ENCODE measurements around the gene TUBGCP5.

GRCh38 chr15:22969489-22969888 is 69.9 kb downstream of the TUBGCP5 start:
- TF ChIP-seq EZH2 (IDR thresholded peaks at IDR 0.05) = no peak
- no peak for TF ChIP-seq POLR2AphosphoS5 (IDR thresholded peaks at IDR 0.05; ENCODE audit: borderline replicate concordance, low read depth, low read length)
- TF ChIP-seq FOXP2 (optimal IDR thresholded peaks at IDR 0.05; ENCODE audit: control extremely low read depth, extremely low read length, insufficient read depth) = no peak
